GM21447 (cell line): ENCODE measurements around the gene CCDC92B.
"Not testable (repeated sequence)": the region's sequence is repeated elsewhere in the genome, so short reads cannot be mapped to it uniquely, and the experiment has no call there.

Experiments used
- ATAC-seq: cut with Tn5 transposase; IDR thresholded peaks from one replicate; pipeline ENCODE4 v1.9.1; 2021; ENCODE audit not compliant: unreplicated experiment

CCDC92B gene

GRCh38 chr17:2749058-2749783, at the start of gene CCDC92B:
TSS of gene CCDC92B (minus strand) at chr17:2749652. CDS start at chr17:2735145, 14,507 bp downstream.
- ATAC-seq = no peak

DNA sequence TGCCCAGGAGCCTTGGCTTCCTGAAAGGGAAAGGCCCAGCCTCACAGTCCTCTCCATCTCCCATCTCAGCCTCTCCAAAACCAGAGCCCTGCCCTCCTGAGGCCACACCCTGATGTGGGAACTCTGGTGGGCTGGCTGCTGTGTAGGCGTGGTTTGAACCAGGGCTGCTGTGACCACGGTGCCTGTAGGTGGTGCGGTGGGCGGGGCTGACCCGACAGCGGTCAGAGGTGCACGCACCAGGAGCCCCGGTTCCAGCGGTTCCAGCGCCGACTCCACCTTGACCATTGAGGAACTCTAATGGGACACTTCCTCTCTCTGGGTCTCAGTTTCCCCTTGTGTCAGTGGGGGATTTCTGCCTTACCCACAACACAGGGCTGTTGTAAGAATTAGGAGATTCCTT, 49.2 kb upstream of the CCDC92B start:
- ATAC-seq = no peak

GRCh38 chr17:2798188-2798587, 48.7 kb upstream of the CCDC92B start:
- ATAC-seq = no peak

- no peak for ATAC-seq
These were observed 48.2 kb upstream of the CCDC92B start for GRCh38 chr17:2797637-2798036.

- no peak for ATAC-seq
These were observed 47.8 kb upstream of the CCDC92B start for GRCh38 chr17:2797226-2797625.

GRCh38 chr17:2796164-2797125, 47.0 kb upstream of the CCDC92B start, which contains the start of gene RAP1GAP2:
TSS of gene RAP1GAP2 (plus strand) at chr17:2796438. CDS start at chr17:2796528, 90 bp downstream.
- ATAC-seq = no peak

DNA sequence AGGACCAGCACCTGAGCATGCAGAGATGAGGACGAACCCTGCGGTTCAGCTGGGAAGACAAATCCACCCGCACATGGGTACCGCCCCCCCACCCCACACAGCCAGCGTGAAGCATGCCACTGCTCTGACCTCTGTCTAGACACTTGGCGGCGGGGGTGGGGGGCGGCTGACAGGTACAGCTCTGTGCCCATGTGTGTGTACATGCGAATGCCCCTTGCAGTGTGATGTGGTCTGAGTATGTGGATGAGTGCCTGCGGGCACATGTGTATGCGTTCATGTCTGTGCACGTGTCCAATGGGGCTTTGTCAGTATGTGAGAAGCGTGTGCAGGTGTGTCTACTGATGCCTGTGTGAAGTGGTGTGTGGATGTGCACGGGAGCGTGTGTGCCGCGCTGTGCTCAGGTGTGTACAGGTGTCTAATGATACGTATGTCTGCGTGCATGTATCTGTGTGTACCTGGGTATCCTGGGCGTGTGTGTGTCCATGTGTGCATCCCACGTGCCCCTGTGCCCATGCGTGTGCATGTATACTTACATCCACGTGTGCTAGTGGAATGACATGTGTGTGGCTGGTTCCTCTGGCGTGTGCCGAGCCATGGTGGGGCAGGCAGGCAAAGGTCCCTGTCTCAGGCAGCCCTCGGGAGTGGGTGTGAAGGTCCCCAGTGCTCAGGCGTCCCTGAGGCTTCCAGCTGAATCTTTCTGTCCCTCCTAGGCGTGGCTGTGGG, 46.1 kb upstream of the CCDC92B start:
- no peak for ATAC-seq

GRCh38 chr17:2794111-2794803, 44.8 kb upstream of the CCDC92B start:
- ATAC-seq = no peak

GRCh38 chr17:2792366-2793169, 43.1 kb upstream of the CCDC92B start:
- ATAC-seq = no peak

DNA sequence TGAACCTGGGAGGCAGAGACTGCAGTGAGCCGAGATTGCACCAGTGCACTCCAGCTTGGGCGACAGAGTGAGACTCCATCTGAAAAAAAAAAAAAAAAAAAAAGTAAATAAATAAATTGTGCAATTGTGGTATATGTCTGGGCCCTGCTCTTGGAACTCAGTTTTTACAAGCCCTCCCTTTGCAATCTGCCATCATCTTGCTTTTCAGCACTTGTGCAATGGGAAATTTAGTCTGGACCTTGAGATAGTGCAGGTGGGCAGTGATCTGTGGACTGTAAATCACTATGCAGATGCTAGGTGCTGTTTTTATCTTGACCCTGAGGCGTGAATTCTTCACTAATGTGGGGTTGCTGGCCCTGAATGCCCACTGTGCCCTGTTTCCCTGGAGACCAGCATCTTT, 40.2 kb upstream of the CCDC92B start:
- ATAC-seq = no peak

- no peak for ATAC-seq
These were observed 36.9 kb upstream of the CCDC92B start for GRCh38 chr17:2786176-2786881.

- ATAC-seq = not testable (repeated sequence)
These were observed 35.9 kb upstream of the CCDC92B start for GRCh38 chr17:2785376-2785775.

GRCh38 chr17:2784864-2785263, 35.4 kb upstream of the CCDC92B start:
- ATAC-seq = no peak

- no peak for ATAC-seq
These were observed 34.0 kb upstream of the CCDC92B start for GRCh38 chr17:2783310-2784030.

DNA sequence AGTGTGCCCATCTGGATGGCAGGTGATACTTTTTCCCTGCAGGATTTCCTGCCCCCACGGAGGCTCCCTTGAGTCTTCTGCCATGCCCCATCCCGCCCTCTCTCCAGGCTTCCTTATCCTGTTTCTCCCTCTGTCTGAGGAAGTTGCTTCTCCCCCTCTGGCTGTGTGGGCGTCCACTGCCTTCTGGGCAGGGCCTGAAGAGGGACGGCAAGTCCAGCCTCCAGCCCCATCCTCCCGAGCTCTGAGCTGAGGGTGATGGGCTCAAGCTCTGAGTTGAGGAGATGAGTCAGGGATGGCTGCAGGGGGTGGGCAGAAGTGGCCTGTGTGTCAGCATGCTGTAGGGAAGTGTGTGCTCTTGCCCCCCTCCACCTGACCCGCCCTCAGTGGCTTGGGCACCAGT, 32.6 kb upstream of the CCDC92B start:
- no peak for ATAC-seq

DNA sequence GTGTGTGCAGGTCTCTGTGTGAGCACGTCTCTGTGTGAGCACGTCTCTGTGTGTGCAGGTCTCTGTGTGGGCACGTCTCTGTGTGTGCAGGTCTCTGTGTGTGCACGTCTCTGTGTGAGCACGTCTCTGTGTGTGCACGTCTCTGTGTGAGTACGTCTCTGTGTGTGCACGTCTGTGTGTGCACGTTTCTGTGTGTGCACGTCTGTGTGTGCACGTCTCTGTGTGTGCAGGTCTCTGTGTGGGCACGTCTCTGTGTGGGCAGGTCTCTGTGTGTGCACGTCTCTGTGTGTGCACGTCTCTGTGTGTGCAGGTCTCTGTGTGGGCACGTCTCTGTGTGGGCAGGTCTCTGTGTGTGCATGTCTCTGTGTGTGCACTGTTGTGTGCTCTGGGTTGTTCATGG, 32.1 kb upstream of the CCDC92B start:
- ATAC-seq = not testable (repeated sequence)

DNA sequence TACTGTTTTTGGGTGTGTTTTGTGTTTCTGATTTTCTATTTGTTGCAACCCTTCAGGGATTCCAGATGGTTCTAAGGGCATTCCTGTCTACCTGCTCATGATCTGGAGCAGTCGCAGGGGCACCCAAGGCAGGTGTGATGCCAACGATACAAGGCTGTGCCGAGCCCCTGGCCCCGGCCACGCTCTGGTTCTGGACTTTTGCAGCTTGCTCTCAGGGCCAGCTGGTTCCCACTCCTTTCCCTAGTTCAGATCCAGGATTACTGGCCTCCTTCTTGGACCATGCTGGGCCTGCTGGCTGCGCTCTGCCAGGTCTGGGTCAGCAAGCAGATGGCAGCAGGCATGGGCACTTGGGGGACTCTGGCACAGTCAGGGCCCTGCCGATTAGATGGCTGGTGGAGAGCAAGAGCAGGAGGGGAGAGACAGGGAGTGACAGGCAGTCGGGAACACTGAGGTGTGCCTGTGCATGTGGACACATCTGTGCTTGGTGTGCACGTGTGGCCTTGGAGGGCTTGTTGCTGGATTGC, 31.5 kb upstream of the CCDC92B start:
- ATAC-seq = no peak

DNA sequence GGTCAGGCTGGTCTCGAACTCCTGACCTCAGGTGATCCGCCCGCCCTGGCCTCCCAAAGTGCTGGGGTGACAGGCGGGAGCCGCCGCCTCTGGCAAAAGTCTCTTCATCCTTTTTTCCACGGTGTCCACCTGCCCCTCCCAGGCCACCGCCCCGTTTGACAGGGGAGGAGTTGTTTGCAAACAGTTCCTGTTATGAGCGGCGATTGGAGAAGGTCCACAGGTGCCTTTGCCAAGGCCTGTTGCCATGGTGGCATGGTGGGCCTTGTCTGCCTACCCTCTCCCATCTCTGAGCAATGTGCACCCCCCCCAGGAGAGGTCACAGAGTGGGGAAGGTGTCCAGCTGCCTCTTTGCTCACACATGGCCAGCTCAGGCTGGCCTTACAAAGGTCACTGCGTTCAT, 30.8 kb upstream of the CCDC92B start:
- no peak for ATAC-seq
